Measurements from ENCODE around the gene AIF1L. TPM values are rescaled to one million over a fixed set of nuclear protein-coding genes. Genes with fewer than 3 reads are reported as not detected.

Gene AIF1L
- total RNA-seq, 1 donor: 0.45 TPM

DNA sequence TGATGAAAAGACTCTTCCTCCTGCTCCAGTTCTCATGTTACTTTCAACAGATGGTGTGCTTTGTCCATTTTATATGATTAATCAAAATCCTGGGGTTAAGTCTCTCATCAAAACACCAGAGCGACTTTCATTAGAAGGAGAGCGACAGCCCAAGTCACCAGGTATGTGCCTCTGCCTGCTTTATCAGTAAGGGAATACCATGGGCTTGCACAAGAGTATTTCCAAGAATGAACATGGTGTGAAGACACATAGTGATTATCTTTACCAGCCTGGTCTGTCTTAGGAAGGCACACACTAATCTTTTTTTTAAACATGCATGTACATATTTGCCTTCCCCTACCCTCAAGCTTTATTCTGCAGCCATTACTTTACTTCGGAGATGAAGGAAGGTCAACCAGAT lies 44.2 kb downstream of the AIF1L start:
- TF ChIP-seq, protein P1, sequence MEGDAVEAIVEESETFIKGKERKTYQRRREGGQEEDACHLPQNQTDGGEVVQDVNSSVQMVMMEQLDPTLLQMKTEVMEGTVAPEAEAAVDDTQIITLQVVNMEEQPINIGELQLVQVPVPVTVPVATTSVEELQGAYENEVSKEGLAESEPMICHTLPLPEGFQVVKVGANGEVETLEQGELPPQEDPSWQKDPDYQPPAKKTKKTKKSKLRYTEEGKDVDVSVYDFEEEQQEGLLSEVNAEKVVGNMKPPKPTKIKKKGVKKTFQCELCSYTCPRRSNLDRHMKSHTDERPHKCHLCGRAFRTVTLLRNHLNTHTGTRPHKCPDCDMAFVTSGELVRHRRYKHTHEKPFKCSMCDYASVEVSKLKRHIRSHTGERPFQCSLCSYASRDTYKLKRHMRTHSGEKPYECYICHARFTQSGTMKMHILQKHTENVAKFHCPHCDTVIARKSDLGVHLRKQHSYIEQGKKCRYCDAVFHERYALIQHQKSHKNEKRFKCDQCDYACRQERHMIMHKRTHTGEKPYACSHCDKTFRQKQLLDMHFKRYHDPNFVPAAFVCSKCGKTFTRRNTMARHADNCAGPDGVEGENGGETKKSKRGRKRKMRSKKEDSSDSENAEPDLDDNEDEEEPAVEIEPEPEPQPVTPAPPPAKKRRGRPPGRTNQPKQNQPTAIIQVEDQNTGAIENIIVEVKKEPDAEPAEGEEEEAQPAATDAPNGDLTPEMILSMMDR (IDR thresholded peaks at IDR 0.05; ENCODE audit: insufficient read depth, low read length): no peak
- no peak overlapping the region for H3K4me3 ChIP-seq (ENCODE audit: low read depth, low read length)
- DNase-seq (ENCODE audit: low read depth): no peak

DNA sequence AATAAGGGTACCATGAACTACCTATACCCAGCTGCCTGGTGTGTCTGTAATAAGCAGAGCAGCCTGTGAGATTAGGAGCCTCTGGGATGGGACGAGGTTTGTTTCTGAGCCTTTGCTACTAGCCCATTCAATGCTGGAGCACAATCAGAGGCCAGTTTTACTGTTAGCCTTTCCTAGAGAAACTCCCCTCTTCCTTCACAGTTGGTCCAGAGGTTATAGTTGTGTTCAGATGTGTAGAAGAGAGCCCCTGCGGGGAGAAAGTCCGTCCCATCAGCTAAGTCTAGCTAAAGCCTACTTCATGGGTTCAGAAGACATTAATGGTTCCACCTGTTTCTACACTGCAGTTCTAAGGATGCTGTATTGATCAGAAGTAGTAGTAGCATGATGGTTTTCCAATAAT lies 45.8 kb downstream of the AIF1L start:
- H3K4me3 ChIP-seq (ENCODE audit: low read depth, low read length): no peak overlapping the region
- TF ChIP-seq, protein P1 (IDR thresholded peaks at IDR 0.05; ENCODE audit: insufficient read depth, low read length): no peak
- no peak for DNase-seq (ENCODE audit: low read depth)

DNA sequence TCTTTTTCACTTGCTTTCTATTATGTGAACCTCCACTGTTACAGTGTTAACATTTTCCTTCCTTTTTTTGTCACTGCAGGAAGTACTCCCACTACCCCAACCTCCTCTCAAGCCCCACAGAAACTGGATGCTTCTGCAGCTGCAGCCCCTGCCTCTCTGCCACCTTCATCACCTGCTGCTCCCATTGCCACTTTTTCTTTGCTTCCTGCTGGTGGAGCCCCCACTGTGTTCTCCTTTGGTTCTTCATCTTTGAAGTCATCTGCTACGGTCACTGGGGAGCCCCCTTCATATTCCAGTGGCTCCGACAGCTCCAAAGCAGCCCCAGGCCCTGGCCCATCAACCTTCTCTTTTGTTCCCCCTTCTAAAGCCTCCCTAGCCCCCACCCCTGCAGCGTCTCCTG lies 47.9 kb downstream of the AIF1L start:
- DNase-seq (ENCODE audit: low read depth): no peak
- H3K4me3 ChIP-seq (ENCODE audit: low read depth, low read length): no peak overlapping the region
- TF ChIP-seq, protein P1 (IDR thresholded peaks at IDR 0.05; ENCODE audit: insufficient read depth, low read length): no peak

DNA sequence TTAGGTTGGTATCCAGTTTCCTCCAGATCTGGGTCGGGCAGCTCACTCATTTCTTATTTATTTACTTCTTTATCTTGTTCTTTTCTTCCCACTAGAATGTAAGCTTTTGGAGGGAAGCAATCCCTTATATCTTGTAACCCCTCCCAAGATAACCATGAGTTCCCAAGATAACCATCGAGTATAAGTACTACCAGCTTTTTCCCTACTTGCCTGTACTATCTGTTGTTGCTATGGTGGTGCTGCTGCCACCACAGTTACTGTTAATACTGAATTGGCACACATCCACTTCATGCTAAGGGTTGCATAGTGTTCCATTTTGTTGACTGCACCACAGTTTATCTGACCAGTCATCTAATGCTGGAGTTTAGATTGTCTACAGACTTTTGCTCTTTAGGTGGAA lies 48.9 kb downstream of the AIF1L start:
- DNase-seq (ENCODE audit: low read depth): no peak
- no peak overlapping the region for H3K4me3 ChIP-seq (ENCODE audit: low read depth, low read length)
- TF ChIP-seq, protein P1 (IDR thresholded peaks at IDR 0.05; ENCODE audit: insufficient read depth, low read length): no peak

DNA sequence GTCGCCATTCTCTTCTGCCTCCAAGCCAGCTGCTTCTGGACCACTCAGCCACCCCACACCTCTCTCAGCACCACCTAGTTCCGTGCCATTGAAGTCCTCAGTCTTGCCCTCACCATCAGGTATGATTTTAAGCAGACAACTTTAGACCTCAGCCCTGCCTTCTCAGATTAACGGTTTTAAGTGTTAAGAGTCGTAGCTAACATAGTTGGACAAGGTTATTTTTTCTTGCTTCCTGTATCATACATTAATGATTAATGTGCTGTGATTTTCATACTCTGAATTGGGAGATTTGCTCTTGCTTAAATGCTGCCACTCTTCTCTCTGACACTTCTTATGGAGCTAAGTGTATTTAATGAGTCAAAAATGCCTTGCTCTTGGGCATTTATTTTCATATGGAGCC lies 49.9 kb downstream of the AIF1L start:
- TF ChIP-seq, protein P1 (IDR thresholded peaks at IDR 0.05; ENCODE audit: insufficient read depth, low read length): no peak
- DNase-seq (ENCODE audit: low read depth): no peak
- H3K4me3 ChIP-seq (ENCODE audit: low read depth, low read length): no peak overlapping the region

DNA sequence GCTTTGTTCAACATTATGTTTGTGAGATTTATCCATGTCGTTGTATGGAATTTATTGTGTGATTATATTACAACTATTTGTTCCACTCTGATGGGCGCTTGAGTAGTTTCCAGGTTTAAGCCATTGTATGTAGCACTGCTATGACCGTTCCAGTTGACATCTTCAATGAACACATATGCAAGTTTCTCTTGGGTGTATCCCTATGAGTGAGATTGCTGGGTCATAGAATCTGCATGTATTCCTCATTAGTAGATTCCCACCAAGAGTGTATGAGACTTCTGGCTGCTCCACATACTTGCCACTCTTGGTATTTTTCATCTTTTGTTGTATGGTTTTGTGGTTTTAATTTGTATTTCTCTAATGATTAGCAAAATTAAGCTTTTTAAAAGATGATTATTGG lies 51.9 kb downstream of the AIF1L start:
- no peak overlapping the region for H3K4me3 ChIP-seq (ENCODE audit: low read depth, low read length)
- DNase-seq (ENCODE audit: low read depth): no peak
- TF ChIP-seq, protein P1 (IDR thresholded peaks at IDR 0.05; ENCODE audit: insufficient read depth, low read length): no peak

DNA sequence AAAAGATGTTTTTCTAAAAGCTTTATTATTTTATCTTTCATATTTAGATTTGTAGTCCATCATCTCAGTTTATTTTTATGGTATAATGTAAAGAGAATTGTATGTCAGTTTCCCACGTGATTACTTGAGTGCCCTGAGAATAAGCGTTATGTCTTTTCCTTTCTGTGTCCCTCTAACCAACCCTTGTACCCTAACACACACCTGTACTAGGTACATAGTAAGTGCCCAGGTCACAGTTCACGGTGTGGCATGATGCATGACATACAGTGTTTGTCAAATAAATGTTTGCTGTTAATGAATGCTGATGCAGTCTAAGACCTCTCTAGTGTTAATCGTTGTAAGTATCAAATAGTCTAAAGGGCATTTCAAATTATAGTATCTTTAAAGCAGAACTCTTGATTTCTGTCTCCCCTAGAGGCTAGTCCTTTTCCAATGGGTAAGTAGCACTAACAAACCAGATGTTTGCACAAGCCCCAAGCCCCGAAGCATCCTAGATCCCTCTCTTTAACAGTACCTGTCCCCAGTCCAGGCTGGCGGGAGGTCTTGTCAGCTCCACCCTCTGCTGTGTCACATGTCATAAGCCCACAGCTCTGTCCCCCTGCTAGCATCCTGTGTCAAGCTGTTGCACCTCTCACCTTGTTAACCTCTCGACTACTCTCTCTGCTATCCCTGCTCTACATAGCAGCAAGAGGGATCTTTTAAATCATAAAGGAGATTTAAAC lies 52.8 kb downstream of the AIF1L start:
- no peak for DNase-seq (ENCODE audit: low read depth)
- TF ChIP-seq, protein P1 (IDR thresholded peaks at IDR 0.05; ENCODE audit: insufficient read depth, low read length): no peak
- H3K4me3 ChIP-seq (ENCODE audit: low read depth, low read length): no peak overlapping the region
